T-helper 2 cell treated with Interferon-gamma antibody and Interleukin-4, amounts not matched to agents 100 ng/mL and 5 ng/mL, for 36 hours (primary cell): ENCODE measurements around the gene RPLP2. TPM values are rescaled to one million over a fixed set of nuclear protein-coding genes. Genes with fewer than 3 reads are reported as not detected.

Source experiments
- intact Hi-C: fragments of 100-400 bp; cut with micrococcal nuclease; formaldehyde crosslinking; loops from one replicate; pipeline ENCODE4 v1.15.1; 2023
- total RNA-seq: library from RNA; stranded (reverse); gene quantifications from 2 replicates; pipeline ENCODE4 v1.2.3, GENCODE V29; 2022

The RPLP2 gene
- total RNA-seq, 1 donor from 2014 or later, result 2,156 TPM

- intact Hi-C loops, result no loop called here
Observed at GRCh38 chr11:773425-773824, 36.3 kb upstream of the RPLP2 start.

- intact Hi-C loops, result no loop called here
Observed at GRCh38 chr11:773830-774229, 35.9 kb upstream of the RPLP2 start.

- intact Hi-C loops, result no loop called here
Observed at GRCh38 chr11:774873-775592, 34.7 kb upstream of the RPLP2 start.

DNA sequence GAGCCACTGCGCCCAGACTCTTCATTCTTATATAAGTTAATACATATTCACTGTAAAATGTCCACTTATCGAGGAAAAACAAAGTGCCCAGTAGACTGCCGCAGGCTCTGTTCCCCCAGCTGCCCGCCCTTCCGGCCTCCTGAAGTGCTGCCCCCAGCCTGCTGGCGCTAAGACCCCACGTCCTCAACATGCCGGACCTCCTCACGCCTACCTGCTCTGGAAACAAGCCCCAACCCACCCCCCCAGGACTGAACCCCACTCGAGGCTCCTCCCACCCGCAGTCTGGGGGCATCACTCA, 33.6 kb upstream of the RPLP2 start:
- intact Hi-C loops, result no loop called here

GRCh38 chr11:776561-777287, 33.0 kb upstream of the RPLP2 start:
- intact Hi-C loops, result loop anchor here (1.0 kb wide), 1 partner anchor 22 kb away; the partner anchor contains the start of gene SLC25A22

DNA sequence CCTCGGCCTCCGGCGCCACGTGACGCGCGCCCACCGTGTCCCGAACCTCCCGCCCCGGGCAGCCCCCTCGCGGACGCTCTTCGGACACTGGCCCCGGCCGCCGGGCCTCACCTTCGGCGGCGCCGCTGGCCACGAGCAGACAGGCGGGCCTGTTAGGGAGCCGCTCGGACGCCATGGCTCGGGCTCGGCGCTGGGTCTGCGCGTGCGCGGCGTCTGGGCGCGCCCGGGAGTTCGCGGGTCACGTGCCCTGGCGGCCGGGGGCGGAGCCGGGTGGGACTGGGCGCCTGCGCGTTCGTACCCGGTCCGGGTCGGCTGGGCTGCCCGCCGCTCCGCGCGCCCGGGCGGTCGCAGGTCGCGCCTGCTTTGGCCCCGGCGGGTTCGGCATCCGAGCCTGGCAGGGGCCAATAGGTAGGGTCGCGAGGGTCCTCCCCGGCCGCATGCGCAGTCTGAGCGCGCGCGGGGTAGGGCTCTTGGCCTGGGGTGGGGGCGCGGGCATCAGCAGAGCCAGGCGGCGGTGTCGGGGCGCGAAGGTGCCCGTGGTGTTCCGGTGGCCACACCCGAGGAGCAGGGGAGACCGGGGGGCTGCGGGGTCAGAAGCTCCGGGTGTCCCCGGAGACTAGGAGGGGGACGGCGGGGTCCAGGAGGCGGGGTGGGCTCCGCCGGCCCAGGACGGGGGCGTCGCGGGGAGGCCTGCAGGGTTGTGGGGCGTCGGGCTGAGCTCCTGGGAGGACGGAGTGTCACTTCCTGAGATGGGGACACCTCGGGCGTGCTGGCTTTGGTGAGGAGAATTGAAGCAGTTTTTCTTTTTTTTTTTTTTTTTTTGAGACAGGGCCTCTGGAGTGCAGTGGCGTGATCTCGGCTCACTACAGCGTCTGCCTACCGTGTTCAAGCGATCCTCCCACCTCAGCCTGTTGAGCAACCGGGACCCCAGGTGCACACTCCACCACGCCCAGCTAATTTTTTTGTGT, 32.2 kb upstream of the RPLP2 start, which contains the start of gene GATD1:
TSS of gene GATD1 (minus strand) at position 200 of the 968 bp plus-strand sequence. CDS start at position 175, 25 bp downstream.
- intact Hi-C loops, result loop anchor here (1.0 kb wide), 1 partner anchor 21 kb away; the partner anchor contains the start of gene SLC25A22

- intact Hi-C loops, result no loop called here
Observed at GRCh38 chr11:778976-779954, 30.5 kb upstream of the RPLP2 start.

DNA sequence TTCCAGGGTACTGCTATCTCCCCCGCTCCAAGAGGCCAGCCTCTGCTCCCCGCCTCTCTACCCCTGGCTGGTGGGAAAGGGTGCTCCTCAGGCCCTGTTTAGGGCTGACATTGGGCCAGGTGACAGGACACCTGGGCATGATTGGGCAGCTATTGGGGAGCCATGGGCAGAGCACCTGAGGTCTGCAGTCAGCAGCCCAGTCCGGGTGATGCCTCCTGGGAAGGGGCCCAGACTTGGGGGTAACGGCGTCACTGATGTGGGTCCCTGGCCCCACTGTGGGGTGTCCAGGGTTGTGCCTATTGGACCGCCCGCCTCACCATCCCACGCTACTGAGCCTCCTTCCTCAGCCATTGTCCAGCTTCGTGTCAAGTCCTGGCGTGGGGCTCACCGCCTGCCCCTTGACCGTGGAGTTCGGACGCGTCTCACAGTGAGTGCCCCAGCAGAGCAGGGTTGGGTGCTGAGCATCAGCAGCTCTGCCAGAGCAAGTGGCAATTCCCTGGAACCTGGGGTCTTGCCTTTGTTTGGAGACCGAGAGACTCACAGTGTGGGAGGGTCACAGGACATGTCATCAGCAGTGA, 29.7 kb upstream of the RPLP2 start:
- intact Hi-C loops, result no loop called here

- intact Hi-C loops, result no loop called here
Observed at GRCh38 chr11:782264-783174, 27.2 kb upstream of the RPLP2 start.

DNA sequence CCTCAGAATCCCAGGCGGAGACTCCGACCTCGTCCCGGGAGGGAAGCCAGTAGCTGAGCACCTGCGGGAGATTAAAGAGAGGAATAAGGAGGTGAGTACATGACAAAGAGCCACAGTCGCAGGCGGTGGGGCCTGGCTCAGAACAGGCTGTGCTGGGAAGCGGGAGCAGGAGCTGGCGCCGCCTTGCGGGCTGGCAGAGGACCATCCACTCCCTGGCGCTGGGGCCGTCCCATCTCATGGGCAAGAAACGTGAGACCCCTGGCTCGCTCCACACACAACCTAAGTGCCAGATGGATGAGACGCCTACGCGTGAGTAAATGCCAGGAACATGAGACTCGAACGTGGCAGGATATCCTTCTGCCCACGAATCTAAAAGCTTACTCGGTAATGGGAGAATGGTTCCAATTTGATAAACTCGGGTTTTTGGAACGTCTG, 26.2 kb upstream of the RPLP2 start:
- intact Hi-C loops, result no loop called here

DNA sequence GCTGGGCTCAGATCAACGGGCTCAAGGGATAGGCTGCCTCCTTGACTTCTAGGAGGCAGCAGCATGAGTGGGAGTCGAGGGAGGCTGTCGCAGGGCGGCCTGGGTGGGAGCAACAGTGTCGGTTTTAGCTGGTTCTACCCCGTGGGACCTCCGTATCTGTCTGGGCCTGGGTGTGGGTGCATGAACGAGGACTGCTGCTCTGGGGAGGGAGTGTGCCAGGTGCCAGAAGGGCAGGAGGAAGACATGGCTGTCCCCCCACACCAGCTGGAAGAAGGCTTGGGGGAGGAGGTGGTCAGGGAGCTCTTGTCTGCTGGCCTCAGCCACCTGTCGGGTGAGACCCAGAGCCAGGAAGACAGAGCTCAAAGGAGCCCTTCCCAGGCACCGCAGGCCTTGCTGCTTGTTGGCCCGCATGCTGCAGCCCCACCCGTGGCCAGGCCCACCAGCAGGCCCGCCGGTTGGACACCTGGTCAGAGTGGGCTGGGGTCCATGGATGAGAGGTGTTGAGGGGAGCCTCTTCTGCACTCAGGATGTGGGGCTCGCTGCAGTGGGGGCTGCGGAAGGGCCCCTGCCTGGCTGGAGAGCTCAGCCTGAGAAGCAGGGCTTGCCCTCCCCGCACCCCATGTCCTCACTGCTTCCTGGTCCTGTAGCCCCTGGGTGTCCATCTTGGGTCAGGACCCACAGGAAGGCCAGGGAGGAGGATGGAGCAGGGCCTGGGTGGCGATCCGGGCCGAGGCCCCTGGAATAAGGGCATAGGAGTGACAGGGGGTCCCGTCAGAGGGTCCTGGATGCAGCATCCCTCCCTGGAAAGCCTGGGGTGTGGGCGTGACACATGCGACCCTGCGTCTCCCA, 23.3 kb upstream of the RPLP2 start:
- intact Hi-C loops, result no loop called here

GRCh38 chr11:787084-787675, 22.6 kb upstream of the RPLP2 start:
- intact Hi-C loops, result no loop called here

DNA sequence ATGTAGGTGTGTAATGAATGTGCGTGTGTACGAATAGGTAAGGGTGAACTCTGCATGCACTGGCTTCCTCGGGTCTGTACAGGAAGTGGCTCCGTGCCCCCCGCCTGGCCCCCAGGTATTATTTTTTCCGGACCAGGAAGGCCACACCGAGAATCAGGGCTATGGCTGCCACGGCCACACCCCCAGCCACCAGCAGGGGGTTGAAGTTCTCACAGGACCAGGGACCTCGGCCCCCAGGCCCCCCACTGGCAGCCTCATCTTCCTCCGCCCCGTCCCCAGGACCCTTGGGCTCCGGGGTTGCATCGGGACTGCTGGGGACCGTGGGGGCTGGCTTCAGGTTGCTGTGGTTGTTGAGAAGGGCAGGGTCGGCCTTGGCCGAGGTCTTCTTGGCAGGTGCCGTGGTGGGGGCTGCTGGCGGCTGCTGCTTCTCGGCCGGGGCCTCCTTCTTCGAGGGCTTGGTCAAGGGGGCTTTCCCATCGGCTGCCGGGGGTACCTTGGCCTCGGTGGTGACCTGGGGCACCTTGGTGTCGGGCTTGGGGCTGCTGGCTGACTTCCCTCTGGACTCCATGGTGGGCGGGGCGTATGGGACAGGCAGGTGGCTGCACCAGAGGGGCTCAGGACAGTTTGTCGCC, 21.6 kb upstream of the RPLP2 start:
- intact Hi-C loops, result no loop called here

DNA sequence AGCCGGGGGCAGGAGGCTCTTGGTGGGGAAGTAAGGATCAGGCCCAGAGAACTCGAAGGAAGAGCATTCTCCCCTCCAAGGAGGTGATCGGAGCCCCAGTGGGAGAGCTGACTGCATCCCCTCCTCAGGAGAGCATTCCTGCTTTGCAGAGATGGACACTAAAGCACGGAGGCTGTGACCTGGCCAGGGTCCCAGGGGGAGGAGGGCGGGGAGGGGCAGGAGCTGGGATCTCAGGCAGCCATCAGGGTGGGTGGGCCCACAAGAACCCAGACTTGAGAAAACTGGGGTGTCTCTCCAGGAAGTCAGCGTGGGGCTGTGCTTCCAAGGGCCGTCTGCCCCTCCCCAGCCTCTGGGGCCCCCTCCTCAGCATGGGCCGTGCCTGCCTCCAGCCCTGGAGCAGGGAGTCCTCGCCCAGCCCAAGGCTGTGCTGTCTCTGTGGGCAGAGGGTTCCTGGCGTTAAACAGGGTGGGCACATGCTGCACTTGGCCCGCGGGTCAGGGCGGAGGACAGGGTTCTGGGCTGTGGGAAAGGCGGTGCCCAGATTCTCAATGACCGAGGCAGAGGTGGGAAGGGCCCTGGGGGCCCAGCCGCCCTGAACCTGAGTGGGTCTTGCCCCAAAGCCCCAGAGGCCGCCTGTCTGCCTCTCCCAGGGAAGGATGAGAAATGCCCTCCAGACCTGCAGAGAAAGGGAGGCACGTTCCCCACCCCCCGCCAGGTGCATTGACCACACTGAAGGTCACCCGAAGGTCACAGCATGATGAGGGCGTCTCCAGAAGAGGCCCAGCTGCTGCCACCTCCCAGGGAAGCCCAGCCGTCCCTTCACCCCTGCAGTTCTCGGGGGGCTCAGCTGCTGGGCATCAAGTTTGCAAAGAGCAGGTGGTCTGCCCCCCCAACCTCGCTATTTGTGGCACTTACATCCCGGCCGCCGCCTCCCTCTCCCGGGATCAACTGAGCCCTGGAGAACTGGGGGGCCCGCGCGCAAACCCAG, 20.5 kb upstream of the RPLP2 start:
- intact Hi-C loops, result no loop called here

- intact Hi-C loops, result no loop called here
Observed at GRCh38 chr11:789943-790342, 19.8 kb upstream of the RPLP2 start, which contains the start of gene CEND1. CEND1 (minus strand) TSS chr11:790090; CDS start chr11:788576, 1,514 bp downstream.
